HG02840 (cell line): ENCODE data around the gene CCDC127.
"Not testable (repeated sequence)": the region's sequence is repeated elsewhere in the genome, so short reads cannot be mapped to it uniquely, and the experiment has no call there.

ENCODE experiments used
- ATAC-seq: cut with Tn5 transposase; IDR thresholded peaks from one replicate; pipeline ENCODE4 v1.9.1; 2021; ENCODE audit warnings: mild to moderate bottlenecking, moderate library complexity, moderate number of reproducible peaks; ENCODE audit not compliant: unreplicated experiment, low FRiP score

CCDC127 gene

DNA sequence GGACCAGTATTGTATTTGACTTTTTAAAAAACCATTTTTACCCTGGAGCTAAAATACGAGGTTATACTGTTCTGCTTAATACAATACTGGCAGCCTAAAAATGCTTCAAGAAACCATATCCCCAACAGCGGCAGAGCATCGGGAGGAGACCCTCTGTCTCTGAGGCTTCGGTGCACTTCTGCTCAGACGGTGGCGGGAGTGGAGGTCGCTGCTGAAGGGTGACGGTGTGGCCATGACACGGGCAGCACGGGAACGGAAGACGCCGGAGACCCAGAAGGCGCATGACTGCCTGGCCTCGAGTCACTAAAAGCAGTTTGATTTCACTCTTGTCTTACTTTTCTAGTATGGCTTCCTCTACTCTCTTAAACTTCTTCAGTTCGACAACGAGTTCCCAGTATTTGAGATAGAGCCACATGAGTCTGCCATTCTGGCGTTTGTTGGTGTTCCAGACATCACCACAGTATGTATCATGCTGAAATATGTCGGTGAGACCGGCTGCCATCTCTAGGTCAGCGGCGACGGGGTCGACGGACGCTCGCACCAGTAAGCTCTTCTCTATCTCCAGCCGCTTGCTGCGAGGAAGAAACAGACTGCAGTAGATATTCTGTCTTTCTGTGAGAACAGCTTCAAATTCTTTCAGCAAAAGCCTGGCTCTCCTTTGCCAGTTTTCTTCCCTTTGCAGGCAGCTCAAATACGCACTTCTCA lies 12.8 kb downstream of the CCDC127 start:
- ATAC-seq = no peak

GRCh38 chr5:204462-204861 lies 13.5 kb downstream of the CCDC127 start:
- no peak for ATAC-seq

- ATAC-seq = no peak
Observed at GRCh38 chr5:204001-204400, 14.0 kb downstream of the CCDC127 start.

- no peak for ATAC-seq
Observed at GRCh38 chr5:203246-203930, 14.6 kb downstream of the CCDC127 start.

GRCh38 chr5:201672-202071 lies 16.3 kb downstream of the CCDC127 start:
- ATAC-seq = no peak

- no peak for ATAC-seq
Observed at GRCh38 chr5:200985-201384, 17.0 kb downstream of the CCDC127 start.

- no peak for ATAC-seq
Observed at GRCh38 chr5:199950-200645, 17.9 kb downstream of the CCDC127 start.

- ATAC-seq = no peak
Observed at GRCh38 chr5:199197-199949, 18.6 kb downstream of the CCDC127 start.

DNA sequence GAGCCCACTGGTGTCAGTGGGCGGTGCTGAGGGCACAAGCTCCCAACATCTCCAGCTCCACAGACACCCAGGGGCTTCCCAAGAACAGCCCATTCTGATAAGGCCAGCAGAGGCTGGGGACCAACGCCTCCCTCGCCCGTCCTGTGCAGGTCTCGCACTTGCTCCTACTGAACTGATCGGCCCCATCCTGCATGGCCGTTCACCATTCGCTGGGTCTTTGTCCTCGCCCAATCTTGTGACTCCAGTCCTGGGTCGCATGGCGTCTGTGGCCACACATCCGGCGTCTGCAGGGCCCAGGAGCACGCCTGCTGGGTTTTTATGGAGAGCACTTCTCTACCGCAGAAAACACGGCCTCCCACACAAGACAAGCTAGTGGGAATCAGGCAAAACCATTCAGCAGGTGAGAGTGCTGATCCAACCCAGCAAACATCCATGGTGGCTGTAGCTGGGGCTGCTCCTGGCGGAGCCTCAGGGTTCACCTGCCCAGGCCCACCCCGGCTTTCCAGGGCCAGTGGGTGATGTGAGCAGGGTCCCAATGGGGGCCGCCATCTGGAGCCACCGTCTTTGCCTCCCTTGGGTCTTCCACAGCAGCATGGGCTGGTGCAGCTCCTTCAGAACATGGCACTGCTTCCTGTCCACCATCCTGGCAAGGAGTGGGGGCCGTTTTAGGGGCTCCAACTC lies 19.3 kb downstream of the CCDC127 start:
- no peak for ATAC-seq

DNA sequence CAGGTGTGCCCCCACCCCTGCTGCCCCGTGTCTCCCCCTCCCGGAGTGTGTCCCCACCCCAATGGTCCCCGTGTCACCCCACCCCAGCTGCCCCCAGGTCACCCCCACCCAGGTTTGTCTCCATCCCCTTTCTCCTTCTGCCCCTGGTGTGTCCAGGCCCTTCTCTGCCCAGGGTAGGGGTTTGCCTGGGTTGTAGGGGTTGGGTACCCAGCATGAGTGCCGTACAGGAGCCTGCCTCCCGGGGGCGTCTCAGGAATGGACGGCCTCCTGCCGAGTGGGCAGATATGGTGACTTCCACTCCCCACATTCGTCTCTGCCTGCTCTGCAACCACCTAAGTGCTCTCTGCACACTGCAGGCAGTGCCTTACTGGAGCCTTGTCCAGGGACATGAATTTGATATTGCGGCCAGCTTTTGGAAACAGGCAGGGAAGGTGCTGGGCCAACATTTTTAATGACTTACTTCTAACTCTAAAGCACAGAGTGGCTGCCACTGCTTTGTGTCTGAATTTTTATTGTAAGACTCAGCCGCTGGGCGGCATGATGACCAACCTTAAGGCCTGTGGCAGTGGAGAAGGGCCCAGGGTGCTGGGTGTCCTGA lies 20.0 kb downstream of the CCDC127 start:
- no peak for ATAC-seq

DNA sequence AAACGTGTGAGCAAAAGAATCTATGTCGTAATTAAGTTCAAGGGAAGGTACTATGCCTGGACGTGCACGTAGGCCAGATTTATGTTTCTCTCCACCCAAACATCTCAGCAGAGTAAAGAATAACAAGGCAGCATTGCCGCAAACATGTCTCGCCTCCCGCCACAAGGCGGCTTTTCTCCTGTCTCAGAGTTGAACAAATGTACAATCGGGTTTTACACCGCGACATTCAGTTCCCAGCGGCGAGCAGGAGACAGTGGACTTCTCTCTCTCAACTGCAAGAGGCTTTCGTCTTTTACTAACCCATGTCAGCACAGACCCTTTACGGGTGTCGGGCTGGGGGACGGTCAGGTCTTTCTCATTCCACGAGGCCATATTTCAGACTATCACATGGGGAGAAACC lies 20.9 kb downstream of the CCDC127 start:
- not testable (repeated sequence) for ATAC-seq

DNA sequence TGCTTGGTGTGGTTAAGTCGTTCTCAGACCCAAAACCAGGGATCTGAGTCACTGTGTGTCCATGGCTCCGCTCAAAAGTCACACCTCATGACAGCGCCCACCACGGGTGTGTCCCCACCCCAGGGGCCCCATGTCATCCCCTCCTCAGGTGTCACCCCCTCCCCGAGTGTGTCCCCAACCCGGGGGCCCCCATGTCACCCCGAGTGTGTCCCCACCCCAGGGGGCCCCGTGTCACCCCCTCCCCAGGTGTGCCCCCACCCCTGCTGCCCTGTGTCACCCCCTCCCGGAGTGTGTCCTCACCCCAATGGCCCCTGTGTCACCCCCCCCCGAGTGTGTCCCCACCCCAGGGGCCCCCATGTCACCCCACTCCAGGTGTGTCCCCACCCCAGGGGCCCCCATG lies 21.6 kb downstream of the CCDC127 start:
- no peak for ATAC-seq

- ATAC-seq = no peak
Observed at GRCh38 chr5:195401-196160, 22.4 kb downstream of the CCDC127 start.

GRCh38 chr5:194603-195209 lies 23.2 kb downstream of the CCDC127 start:
- ATAC-seq = no peak

- no peak for ATAC-seq
Observed at GRCh38 chr5:194102-194501, 23.9 kb downstream of the CCDC127 start.

DNA sequence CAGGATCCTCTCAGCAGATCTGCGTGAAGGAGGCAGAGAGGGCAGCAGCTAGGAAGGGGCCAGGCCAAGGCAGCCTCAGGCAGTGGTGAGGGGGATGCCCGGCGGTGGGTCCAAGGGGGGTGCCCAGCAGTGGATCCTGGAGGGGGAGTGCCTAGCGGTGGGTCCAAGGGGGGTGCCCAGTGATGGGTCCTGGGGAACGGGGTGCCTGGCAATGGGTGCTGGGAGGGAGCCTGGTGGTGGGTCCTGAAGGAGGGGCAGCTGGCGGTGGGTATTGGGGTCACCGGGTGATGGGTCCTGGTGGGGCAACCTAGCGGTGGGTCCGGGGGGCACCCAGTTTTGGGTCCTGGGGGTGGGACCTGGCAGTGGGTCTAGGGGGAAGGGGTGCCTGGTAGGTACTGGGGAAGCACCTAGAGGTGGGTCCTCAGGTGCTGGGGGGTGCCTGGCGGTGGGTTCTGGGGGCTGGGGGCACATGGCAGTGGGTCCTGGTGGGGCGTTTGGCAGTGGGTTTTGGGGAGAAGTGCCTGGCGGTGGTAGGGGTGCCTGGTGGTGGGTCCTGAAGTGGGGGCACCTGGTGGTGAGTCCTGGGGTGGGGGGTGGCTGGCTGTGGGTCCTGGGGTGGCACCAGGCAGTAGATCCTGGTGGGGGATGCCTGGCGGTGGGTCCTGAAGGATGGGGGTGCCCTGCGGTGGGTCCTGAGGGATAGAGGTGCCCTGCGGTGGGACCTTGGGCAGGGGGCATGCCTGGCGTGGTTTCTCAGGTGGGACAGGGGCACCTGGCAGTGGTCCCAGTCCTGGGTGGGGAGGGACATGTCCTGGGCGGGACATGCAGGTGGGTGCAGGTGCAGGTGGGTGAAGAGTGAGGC lies 24.8 kb downstream of the CCDC127 start:
- ATAC-seq = no peak

DNA sequence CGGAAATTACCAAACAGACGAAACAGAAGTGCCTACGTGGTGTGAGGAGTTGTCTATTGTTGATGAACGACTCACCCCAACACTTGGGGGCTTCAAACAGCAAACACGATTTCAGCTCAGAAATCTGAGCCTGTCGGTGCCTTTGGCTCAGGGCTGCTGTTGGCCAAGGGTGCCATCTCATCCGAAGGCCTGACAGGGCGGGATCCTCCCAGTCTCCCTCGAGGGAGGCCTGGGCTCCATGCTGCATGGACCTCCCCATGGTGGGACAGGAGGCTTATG lies 25.3 kb downstream of the CCDC127 start:
- no peak for ATAC-seq
